GM21825 (cell line): ENCODE data around the gene KBTBD6.
A peak's percentile ranks its signal among the peaks of the same experiment; 100 is the strongest.
"Not testable (repeated sequence)": the region's sequence is repeated elsewhere in the genome, so short reads cannot be mapped to it uniquely, and the experiment has no call there.

ENCODE experiments used
- ATAC-seq: cut with Tn5 transposase; IDR thresholded peaks from one replicate; pipeline ENCODE4 v1.9.1; 2021; ENCODE audit warnings: mild to moderate bottlenecking, moderate library complexity; ENCODE audit not compliant: unreplicated experiment

KBTBD6 gene

DNA sequence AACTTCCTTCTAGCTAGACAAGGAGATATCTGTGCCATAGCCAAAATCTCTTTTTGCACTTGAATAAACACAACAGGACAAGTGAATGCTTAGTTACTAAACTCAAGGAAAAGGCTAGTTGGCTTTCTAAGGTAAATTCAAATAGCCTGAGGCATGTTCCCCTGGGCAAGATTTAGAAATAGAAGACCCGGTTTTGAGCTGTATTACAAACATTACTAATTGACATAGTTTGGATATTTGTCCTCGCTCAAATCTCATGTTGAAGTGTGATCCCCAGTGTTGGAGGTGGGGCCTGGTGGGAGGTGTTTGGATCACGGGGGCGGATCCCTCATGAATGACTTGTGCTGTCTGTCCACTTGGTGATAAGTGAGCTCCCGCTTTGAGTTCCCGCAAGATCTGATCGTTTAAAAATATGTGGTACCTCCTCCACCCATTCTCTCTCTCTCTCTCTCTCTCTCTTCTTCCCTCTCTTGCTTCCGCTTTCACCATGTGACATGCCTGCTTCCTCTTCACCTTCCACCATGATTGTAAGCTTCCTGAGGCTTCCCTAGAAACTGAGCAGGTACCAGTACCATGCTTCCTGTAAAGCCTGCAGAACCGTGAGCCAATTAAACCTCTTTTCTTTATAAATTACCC lies 3.9 kb upstream of the KBTBD6 start:
- ATAC-seq, result no peak

DNA sequence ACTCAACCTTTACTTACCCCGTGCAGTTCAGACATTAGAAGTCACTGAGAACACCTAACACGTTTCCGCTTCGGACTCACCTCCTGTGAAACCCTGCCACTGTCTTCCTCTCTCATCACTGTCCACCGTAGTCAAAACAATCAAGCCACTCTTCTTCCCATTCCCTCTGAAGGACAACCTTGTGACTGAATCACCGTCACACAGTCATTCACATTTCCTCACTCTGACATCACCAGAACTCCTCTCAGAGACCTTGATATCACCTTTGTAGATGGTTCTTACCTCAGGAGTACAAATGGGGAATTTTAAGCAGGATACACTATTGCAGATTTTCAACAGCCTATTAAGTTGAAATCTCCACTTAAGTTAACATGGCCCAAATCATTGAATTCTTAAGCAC lies 1.3 kb upstream of the KBTBD6 start:
- ATAC-seq, result no peak

DNA sequence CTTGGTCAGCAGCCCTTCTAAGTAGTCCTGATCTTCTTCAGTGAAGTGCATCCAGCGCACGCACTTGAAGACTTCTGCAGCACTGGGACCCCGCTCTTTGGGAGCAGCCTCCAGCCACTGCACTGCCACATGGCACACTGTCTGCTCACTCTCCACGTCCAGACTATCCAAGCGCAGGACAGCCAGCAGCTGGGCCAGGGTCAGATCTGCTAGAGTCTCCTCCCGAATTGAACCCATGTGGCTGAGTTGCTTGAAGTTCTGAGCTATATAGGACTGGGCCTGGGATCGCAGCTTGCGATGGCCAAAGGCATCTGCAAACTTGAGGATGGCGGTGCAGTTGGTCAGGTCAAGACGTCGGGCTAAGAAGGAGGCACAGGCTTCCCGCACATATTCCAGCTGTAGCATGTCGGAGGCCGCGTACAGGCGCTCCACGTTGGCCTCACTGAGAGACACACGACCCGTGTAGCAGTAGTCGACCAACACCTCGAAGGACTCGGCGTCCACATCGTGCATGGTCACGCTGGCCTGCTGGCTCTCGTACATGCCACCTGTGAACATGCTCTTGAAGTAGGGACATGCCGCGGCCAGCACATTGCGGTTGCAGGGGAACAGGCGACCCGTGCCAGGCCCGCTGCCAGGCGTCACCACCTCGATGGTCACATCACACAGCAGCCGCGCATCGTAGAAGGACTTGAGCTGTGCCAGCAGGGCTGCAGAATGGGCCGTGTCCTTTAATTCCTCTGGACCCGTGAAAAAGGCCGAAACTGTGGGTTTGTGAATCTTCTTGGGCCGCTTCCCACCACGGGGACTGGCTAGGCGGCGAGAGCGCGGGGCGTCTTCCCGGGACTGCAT lies 716 bp downstream of the KBTBD6 start:
- peak; percentile 10 for ATAC-seq

DNA sequence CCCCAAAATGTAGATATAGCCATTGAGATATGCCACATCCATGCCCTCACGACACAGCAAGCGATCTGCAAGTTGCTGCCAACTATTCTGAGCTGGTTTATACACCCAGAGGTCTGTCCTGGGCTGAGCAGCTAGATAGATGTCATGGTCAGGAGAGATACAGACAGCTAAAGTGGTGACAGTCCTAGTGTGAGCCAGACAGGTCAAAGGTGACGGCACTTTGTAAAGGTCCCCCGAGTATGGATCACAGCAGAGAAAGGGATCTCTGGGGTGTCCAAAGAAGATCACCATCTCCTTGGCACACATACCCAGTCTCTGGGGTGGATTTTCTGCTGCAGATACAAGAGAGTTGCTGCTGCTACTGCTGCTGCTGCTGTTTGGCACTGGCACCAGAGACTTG lies 1.4 kb downstream of the KBTBD6 start:
- not testable (repeated sequence) for ATAC-seq

DNA sequence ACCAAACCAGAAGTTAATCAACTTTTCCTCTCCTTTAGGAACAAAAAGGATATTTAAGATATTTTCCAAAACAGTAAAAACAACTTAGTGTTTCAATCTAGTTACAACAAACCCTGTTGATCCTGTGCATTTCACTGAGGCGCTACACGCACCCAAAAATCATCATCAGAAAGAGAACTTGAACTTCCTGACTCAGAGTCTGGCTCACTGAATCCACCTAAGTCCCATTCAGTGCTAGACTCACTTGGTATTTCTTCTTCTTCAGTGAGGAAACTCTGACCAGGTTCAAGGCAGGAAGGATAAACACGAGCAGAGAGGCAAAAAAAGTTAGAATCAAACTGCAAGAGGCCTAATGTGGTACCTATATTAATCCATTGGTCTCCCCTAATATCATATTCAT lies 2.2 kb downstream of the KBTBD6 start:
- no peak for ATAC-seq

DNA sequence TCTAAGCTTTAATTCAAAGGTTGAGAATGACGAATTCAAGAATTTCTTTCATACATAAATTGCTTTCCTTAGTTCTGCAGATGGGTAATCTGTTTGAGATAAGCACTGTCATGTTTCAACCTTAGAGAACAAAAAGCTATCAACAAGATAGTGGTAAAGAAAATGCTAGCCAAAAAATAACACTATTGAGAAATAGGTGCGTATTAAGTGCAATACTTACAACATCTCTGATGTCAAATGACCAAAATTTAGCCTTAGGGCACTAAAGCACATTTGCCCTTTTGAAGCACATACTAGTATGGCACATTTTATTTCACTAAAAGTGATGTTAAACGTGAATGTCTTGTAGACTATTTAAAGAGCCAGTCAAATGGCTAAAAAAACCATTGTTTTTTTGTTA lies 4.9 kb downstream of the KBTBD6 start:
- no peak for ATAC-seq

DNA sequence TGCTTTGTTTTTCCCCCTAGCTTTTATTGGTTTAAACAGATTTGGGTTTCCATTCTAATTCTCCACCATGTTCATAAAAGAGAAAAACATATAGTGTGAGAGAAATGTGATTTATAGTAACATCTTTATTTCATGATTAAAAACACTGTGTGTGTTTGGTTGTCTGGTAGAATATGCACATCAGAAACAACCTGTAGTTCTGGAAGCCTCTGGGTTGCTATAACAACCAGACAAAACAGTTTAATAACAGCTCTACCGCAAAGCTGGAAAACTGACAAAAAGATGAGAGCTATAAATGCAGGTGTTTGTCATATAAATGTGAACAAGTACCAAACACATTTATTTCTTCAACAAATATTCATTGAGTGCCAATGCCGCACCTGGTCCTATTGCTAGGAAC lies 9.8 kb downstream of the KBTBD6 start:
- no peak for ATAC-seq

DNA sequence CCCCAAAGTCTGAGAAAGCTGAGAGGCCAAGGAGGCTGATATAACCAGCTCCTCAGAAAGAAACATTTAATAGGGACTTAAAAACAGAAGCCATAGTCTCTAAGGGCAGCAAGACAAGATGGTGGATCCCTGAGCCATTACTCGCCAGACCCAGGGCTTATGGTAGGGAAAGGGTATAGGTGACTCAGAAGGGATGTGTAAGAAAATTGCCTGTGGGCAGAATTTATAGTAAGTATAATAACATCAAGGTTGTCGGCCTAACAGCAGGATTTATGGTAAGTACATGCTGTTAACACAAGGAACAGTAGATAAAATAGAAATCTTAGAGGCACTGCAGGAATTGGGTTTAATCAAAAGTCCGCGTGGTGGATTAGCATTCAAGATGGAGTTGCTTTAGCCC lies 14.7 kb downstream of the KBTBD6 start:
- ATAC-seq, result no peak

DNA sequence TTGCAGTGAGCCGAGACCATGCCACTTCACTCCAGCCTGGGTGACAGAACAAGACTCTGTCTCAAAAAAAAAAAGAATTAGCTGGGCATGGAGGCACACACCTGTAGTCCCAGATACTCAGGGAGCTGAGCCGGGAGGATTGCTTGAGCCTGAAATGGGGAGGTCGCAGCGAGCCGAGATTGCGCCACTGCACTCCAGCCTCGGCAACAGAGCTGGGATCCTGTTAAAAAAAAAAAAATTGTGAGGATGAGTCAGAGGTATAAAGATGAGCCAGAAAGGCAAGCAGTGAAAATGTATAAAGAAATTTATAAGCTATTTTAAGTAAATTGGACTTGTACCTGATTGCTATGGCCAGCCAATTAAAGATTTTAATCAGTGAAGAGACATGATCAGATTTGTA lies 21.1 kb downstream of the KBTBD6 start:
- no peak for ATAC-seq

DNA sequence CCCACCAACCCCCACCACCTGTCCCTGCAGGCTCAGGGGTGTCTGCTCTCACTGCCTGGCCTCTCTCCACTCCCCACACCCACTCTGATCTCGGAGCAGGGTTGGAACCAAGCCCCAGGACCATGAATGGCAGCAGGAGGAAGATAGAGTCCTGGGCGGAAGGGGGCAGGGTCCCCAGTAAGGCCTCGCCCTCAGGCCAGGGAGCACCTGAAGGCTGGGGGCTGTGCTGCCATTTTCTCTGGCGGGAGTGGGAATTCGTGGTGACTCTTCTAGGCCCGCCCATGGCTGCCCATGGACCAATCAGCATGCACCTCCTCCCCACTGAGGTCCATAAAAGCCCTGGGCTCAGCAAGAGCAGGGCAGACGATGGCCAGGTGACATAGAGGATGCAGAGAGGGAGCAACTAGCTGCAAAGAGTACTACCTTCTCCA lies 25.0 kb downstream of the KBTBD6 start:
- no peak for ATAC-seq

DNA sequence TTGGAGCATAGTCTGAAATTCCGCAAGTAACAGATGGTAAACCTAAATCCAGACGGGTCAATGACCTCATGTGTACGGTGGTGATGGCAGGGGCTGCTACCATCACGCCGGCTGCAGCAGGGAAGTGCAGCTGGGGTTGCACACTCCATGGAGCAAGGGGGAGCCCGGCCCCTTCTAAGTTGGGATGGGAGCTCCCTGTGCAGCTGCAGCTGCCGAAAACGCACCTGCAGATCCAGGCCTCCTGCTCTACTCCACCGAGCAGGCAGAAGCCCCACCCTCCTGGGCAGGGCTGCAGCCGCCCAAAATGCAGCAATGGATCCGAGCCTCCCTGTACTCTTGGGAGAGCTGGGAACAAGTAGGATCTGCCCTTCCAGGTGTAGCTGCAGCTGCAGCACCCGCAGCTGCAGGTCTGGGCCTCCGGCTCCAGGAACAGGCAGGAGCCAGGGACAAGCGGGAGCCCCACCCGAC lies 25.5 kb downstream of the KBTBD6 start:
- no peak for ATAC-seq

DNA sequence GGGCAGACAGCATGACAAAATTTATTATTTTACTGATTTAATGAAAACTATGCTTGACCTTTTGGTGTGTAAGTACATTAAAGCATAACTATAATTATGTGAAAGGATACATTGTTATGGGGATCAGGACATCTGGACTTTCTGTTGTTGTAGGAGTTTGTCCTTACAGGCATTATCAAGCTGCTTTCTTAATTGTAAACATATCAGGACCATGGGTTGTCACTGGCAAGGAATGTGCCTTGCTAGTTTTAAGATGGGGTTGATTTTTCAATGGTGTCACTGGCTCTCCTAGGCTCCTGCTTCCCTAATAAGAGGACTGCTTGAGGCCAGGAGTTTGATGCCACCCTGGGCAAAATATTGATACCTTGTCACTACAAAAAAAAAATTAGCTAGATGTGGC lies 32.6 kb downstream of the KBTBD6 start:
- no peak for ATAC-seq

DNA sequence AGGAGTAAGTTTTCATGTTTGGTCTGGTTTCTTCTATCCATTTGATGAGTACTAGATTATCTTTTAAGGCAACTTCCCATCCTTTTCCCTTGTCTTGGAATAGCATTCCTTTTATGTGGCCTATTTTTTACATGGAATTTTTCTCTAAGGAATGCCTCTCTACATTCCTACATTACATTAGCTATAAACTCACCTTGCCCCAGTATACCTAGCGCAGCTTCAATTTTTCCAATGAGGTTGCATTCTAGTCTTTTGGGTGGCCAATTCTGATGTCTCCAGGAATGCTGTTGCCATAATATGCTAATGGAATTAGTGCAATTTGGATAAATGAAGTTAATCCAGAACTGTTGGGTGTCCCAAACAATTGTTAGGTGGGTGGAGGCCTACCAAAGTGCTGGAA lies 33.8 kb downstream of the KBTBD6 start:
- no peak for ATAC-seq

DNA sequence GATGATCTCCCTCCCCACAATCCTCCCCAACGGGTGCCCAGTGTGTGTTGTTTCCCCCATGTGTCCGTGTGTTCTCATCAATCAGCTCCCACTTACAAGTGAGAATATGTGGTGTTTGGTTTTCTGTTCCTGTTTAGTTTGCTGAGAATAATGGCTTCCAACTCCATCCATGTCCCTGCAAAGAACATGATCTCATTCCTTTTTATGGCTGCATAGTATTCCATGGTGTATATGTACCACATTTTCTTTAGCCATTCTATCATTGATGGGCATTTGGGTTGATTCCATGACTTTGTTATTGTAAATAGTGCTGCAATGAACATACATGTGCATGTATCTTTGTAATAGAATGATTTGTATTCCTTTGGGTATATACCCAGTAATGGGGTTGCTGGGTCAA lies 36.9 kb downstream of the KBTBD6 start:
- not testable (repeated sequence) for ATAC-seq

DNA sequence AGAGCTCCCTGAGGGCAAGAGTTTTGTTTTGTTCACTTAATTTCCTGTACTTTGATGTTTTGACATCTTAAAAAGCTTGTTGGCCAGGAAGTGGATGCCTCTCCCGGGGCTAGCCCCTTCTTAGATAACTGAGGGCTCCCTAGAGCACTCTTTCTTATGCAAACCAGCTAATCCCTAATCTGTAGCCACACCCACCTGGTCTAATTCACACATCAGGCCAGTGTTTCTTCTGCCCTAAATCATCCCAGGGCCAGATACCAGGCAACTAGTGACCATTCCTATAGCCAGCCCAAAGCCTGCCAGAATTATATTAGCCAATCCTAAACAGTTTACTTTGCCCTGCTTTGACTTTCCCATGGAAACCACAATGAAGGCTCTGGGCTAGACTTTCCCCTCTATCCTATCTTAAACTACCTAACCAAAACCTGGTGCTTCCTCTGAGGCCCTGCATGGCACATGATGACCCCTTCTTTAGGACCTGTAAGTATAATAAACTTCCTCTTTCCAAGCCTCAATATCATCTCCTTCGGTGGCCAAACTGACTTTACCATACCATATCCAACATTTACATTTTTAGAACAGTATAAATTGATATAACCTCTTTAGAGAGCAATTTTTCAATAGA lies 46.5 kb downstream of the KBTBD6 start:
- no peak for ATAC-seq

DNA sequence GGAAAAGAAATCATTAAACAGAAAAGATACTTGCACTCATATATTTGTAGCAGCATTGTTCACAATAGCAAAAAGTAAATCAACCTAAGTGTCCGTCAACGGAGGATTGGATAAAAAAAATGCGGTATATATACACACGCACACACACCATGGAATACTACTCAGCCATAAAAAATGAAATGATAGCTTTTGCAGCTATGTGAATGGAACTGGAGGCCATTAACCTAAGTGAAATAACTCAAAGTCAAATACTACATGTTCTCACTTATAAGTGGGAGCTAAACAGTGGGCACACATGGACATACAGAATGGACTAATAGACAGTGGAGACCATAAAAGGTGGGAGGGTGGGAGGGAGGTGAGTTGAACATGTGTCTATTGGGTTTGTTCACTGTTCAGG lies 52.9 kb downstream of the KBTBD6 start:
- ATAC-seq, result no peak
